ENCODE data around the gene DLGAP5.
A peak's percentile ranks its signal among the peaks of the same experiment; 100 is the strongest.

The DLGAP5 gene

GRCh38 chr14:55180006-55180405 is 11.4 kb downstream of the DLGAP5 start:
- no peak for DNase-seq

GRCh38 chr14:55170526-55170925 is 20.9 kb downstream of the DLGAP5 start:
- DNase-seq: no peak

- peak; percentile 49 for DNase-seq
Observed at GRCh38 chr14:55160989-55161388, 30.4 kb downstream of the DLGAP5 start.

- DNase-seq: no peak
Observed at GRCh38 chr14:55158412-55158811, 33.0 kb downstream of the DLGAP5 start.

- no peak for DNase-seq
Observed at GRCh38 chr14:55157080-55157479, 34.3 kb downstream of the DLGAP5 start.

GRCh38 chr14:55153951-55154350 is 37.4 kb downstream of the DLGAP5 start:
- DNase-seq: no peak

- no peak for DNase-seq
Observed at GRCh38 chr14:55152052-55152753, 39.2 kb downstream of the DLGAP5 start.

GRCh38 chr14:55151601-55152000 is 39.8 kb downstream of the DLGAP5 start:
- no peak for DNase-seq

- DNase-seq: no peak
Observed at GRCh38 chr14:55146425-55146824, 45.0 kb downstream of the DLGAP5 start.

GRCh38 chr14:55142466-55142865 is 48.9 kb downstream of the DLGAP5 start:
- DNase-seq: no peak

- DNase-seq: no peak
Observed at GRCh38 chr14:55141825-55142224, 49.6 kb downstream of the DLGAP5 start.

- DNase-seq: no peak
Observed at GRCh38 chr14:55139696-55140509, 51.5 kb downstream of the DLGAP5 start.

- DNase-seq: no peak
Observed at GRCh38 chr14:55139141-55139540, 52.2 kb downstream of the DLGAP5 start.

GRCh38 chr14:55138091-55138490 is 53.3 kb downstream of the DLGAP5 start:
- no peak for DNase-seq

- no peak for DNase-seq
Observed at GRCh38 chr14:55136885-55137786, 54.2 kb downstream of the DLGAP5 start.

- no peak for DNase-seq
Observed at GRCh38 chr14:55136241-55136640, 55.1 kb downstream of the DLGAP5 start.

- DNase-seq: peak; percentile 63
Observed at GRCh38 chr14:55133416-55133815, 58.0 kb downstream of the DLGAP5 start.

- DNase-seq: peak; percentile 70
Observed at GRCh38 chr14:55131370-55132137, 59.8 kb downstream of the DLGAP5 start.

- DNase-seq: no peak
Observed at GRCh38 chr14:55130196-55130550, 61.2 kb downstream of the DLGAP5 start.

- DNase-seq: peak; percentile 93
Observed at GRCh38 chr14:55129428-55130195, 61.8 kb downstream of the DLGAP5 start.

GRCh38 chr14:55129086-55129427 is 62.3 kb downstream of the DLGAP5 start, which contains the start of gene LGALS3:
Gene LGALS3, plus strand, starts transcription at chr14:55129252. Its CDS starts 8,122 bp downstream, at chr14:55137374.
- DNase-seq: peak; percentile 87

Measured in inflammatory macrophage treated with lipopolysaccharide for 4 hours (primary cell).